Stimulated activated CD8-positive, alpha-beta memory T cell treated with anti-CD3 and anti-CD28 coated beads, Interleukin-7, amount 100 ng/mL, for 4 hours (primary cell): ENCODE measurements around the gene TLR8.
A peak's percentile ranks its signal among the peaks of the same experiment; 100 is the strongest.

Experiments used
- DNase-seq, 2 donors: peaks; one replicate each; pipeline ENCODE4 v3.0.0-alpha.2; 2020; ENCODE audit warnings: low read depth in 2 of 2

TLR8 gene

GRCh38 chrX:12965131-12965940, 58.9 kb downstream of the TLR8 start:
- no peak for DNase-seq

DNA sequence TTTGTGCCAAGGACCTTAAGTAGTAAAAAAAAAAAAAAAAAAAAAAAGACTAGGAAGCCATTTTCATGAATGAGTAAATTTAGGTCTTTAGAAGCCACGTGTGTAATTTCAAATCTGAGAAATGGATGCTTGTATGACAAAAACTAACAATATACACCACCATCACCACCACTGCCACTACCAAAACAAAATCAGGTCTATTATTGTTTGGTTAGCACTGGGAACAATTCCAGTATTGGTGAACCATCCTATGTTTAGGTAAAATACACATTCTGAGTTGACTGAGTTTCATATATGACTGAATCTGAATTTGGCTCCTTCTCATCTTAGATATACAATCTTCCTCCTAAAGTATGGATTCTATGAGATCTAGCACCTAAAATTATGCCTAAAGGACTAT, 59.7 kb downstream of the TLR8 start:
- DNase-seq: no peak

- no peak for DNase-seq
Observed at GRCh38 chrX:12967711-12968465, 61.5 kb downstream of the TLR8 start.

DNA sequence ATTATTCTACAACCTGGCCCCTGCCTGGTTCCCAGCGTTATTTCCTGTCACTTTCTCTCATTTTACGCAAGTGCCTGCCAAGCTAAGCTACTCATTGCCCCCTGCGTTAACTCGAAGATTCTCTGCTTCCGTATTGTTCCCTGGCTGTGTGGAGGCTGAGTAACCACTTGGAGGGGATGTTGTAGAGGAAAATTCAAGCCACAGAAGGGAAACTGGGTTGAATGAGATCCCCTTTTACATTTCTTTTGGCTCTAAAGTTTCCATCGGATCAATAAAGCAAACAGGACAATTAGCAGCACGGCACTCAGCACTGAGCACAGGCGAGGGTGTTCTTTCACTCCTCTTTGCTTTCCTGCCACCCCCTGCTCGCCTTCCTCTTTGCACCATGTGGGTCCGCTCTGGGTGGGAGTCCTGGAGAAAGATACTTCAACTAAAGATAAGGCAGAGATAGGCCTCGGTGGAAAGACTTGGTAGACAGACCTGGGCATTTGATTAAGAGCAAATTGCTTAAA, 64.3 kb downstream of the TLR8 start:
- peak in 1 of 2 donors; percentile 29 for DNase-seq

DNA sequence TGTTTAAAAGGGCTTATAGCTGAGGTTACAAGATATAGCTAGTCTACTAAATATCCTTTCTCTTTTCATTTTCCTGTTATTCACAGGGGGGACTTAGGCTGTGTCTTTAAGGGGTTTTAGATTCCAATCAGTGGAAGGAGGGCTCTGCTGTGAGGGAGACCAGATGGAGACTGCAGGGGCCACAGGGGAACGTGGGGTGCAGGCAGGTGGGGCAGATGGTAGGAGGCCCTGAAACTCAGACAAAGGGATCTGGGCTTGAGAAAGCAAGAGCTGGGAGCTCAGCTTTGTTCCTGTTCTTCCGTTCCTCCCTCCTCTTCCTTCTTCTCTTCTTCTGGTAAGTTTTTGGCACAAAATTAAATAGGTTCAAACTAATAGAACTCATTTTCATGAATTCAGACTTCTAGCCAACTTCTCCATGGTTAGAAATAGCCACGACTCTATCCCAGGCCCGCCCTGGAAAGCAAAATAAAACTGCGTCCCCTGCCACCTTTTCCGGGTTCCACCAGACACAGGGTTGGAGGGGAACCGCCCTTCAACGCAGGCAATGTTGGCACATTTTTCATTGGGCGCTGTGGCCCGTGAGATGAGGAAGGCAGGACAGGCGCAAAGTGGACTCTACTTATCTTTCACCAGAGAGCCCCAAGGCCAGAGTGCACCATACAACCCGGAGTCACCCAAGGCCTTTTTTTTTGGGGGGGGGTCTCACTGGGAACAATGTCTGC, 65.0 kb downstream of the TLR8 start:
- no peak for DNase-seq

GRCh38 chrX:12972243-12972642, 65.8 kb downstream of the TLR8 start:
- DNase-seq: no peak
